ENCODE measurements around the gene KBTBD12. TPM values are rescaled to one million over a fixed set of nuclear protein-coding genes. Genes with fewer than 3 reads are reported as not detected.

Gene KBTBD12
- total and polyA plus RNA-seq, 2 of the 13 experiments (the other 11 are each of a cell fraction or from before 2014, with no cell fraction given): not detected

GRCh38 chr3:127961963-127962362 lies 46.9 kb downstream of the KBTBD12 start (continued):
- TF ChIP-seq HINFP (CRISPR knock-in tag; IDR thresholded peaks at IDR 0.05; ENCODE audit: low read depth): no peak
- no peak for TF ChIP-seq SMAD3 (CRISPR knock-in tag; IDR thresholded peaks at IDR 0.05)

GRCh38 chr3:127962937-127963336 lies 47.9 kb downstream of the KBTBD12 start:
- 38% methylated on average over 5 of the region's 5 CpGs for WGBS (ENCODE audit: low lambda C conversion rate)
- H2AFZ ChIP-seq (ENCODE audit: low read length): no peak overlapping the region
- H3K27me3 ChIP-seq (ENCODE audit: control insufficient read depth in 1 of 2, insufficient read depth in 2 of 2, low read length in 2 of 2): 0 out of 5 replicates have a peak, but pooled peaks cover 0 to 8% of the 10 kb centered on the region in 2 experiments
- no peak for TF ChIP-seq BORCS8-MEF2B (CRISPR knock-in tag; IDR thresholded peaks at IDR 0.05)
- H4K20me1 ChIP-seq (ENCODE audit: insufficient read depth, low read length): no peaks in the 10 kb centered on the region
- H3K4me1 ChIP-seq (ENCODE audit: insufficient read depth, low read length): peaks cover 11% of the 10 kb centered on the region
- ChIA-PET POLR2A (no interaction called here), CTCF (ENCODE audit: low intra/inter-chr PET ratio, low total read pairs) (no interaction called here)
- ATAC-seq: no peak
- no peak for FAIRE-seq
- H3K36me3 ChIP-seq (replicated peaks in 1 of 2; ENCODE audit: control insufficient read depth in 1 of 2, insufficient read depth in 2 of 2, low read length in 2 of 2): no peaks in the 10 kb centered on the region
- no peak overlapping the region for H3K4me3 ChIP-seq (replicated peaks in 1 of 3; ENCODE audit: insufficient read depth in 1 of 3, low read depth in 2 of 3, low read length in 3 of 3)
- DNase-seq (ENCODE audit: low spot score): no peak
- in situ Hi-C loops (cut with HindIII; ENCODE audit: extremely low pct_ligation_motif_present, low pct_unique_long_range_greater_than_20kb): loop anchor here (10.0 kb wide), 2 partner anchors 108 to 278 kb away; no protein-coding TSS in a partner anchor
- no peak overlapping the region for H3K9ac ChIP-seq (ENCODE audit: insufficient read depth, low read depth, low read length)
- intact Hi-C loops (cut with micrococcal nuclease; ENCODE audit: unreplicated experiment): no loop called here
- H3K9me3 ChIP-seq (ENCODE audit: low read length): no peaks in the 10 kb centered on the region
- no peak overlapping the region for H3K27ac ChIP-seq (ENCODE audit: extremely low read length, insufficient read depth, low read length)
- no peak overlapping the region for H3K4me2 ChIP-seq (ENCODE audit: low read depth, low read length)
- no peaks in the 10 kb centered on the region for H3K79me2 ChIP-seq (ENCODE audit: insufficient read depth, low read length)
- BruUV-seq (replicated peaks): no TSS peak

GRCh38 chr3:127964053-127964452 lies 49.0 kb downstream of the KBTBD12 start:
- no peaks in the 10 kb centered on the region for H4K20me1 ChIP-seq (ENCODE audit: insufficient read depth, low read length)
- DNase-seq (ENCODE audit: low spot score): no peak
- no peaks in the 10 kb centered on the region for H3K36me3 ChIP-seq (replicated peaks in 1 of 2; ENCODE audit: control insufficient read depth in 1 of 2, insufficient read depth in 2 of 2, low read length in 2 of 2)
- in situ Hi-C loops (cut with HindIII; ENCODE audit: extremely low pct_ligation_motif_present, low pct_unique_long_range_greater_than_20kb): loop anchor here (10.0 kb wide), 2 partner anchors 109 to 279 kb away; no protein-coding TSS in a partner anchor
- peaks cover 11% of the 10 kb centered on the region for H3K4me1 ChIP-seq (ENCODE audit: insufficient read depth, low read length)
- no peak overlapping the region for H3K9ac ChIP-seq (ENCODE audit: insufficient read depth, low read depth, low read length)
- ChIA-PET POLR2A (no interaction called here), CTCF (ENCODE audit: low intra/inter-chr PET ratio, low total read pairs) (no interaction called here)
- 0 out of 5 replicates have a peak, but pooled peaks cover 0 to 6% of the 10 kb centered on the region in 2 experiments for H3K27me3 ChIP-seq (ENCODE audit: control insufficient read depth in 1 of 2, insufficient read depth in 2 of 2, low read length in 2 of 2)
- no peak overlapping the region for H3K27ac ChIP-seq (ENCODE audit: extremely low read length, insufficient read depth, low read length)
- H3K4me2 ChIP-seq (ENCODE audit: low read depth, low read length): no peak overlapping the region
- no peak for ATAC-seq
- 25% methylated on average over 4 of the region's 4 CpGs for WGBS (ENCODE audit: low lambda C conversion rate)
- no peak for FAIRE-seq
- intact Hi-C loops (cut with micrococcal nuclease; ENCODE audit: unreplicated experiment): no loop called here
- no peaks in the 10 kb centered on the region for H3K9me3 ChIP-seq (ENCODE audit: low read length)
- BruUV-seq (replicated peaks): no TSS peak
- no peaks in the 10 kb centered on the region for H3K79me2 ChIP-seq (ENCODE audit: insufficient read depth, low read length)
- H3K4me3 ChIP-seq (replicated peaks in 1 of 3; ENCODE audit: insufficient read depth in 1 of 3, low read depth in 2 of 3, low read length in 3 of 3): no peak overlapping the region
- H2AFZ ChIP-seq (ENCODE audit: low read length): no peak overlapping the region
- TF ChIP-seq MBNL3 (CRISPR knock-in tag; conservative IDR thresholded peaks at IDR 0.05) (no peak), YEATS2 (CRISPR knock-in tag; IDR thresholded peaks at IDR 0.05; ENCODE audit: borderline replicate concordance) (no peak), ZSCAN9 (CRISPR knock-in tag; IDR thresholded peaks at IDR 0.05; ENCODE audit: borderline replicate concordance) (no peak), SRSF1 (optimal IDR thresholded peaks at IDR 0.05; ENCODE audit: low read depth, low read length) (no peak), DMAP1 (CRISPR knock-in tag; IDR thresholded peaks at IDR 0.05) (no peak), KMT2A (CRISPR knock-in tag; IDR thresholded peaks at IDR 0.05) (no peak), ZNF232 (CRISPR knock-in tag; IDR thresholded peaks at IDR 0.05; ENCODE audit: borderline replicate concordance) (no peak), ZBED4 (CRISPR knock-in tag; IDR thresholded peaks at IDR 0.05; ENCODE audit: borderline replicate concordance) (no peak)

Measured in HepG2 (cell line).